Activated T-helper 1 cell treated with anti-CD3 and anti-CD28 coated beads, Interleukin-2, amount 50 U/mL, for 16 hours (primary cell): ENCODE data around the gene ACP4.
"Not testable (repeated sequence)": the region's sequence is repeated elsewhere in the genome, so short reads cannot be mapped to it uniquely, and the experiment has no call there.

Experiments used
- DNase-seq, 2 donors: peaks; one replicate each; pipeline ENCODE4 v3.0.0-alpha.2; 2020; ENCODE audit warnings: low read depth in 1 of 2, low spot score in 1 of 2

Gene ACP4, protein sequence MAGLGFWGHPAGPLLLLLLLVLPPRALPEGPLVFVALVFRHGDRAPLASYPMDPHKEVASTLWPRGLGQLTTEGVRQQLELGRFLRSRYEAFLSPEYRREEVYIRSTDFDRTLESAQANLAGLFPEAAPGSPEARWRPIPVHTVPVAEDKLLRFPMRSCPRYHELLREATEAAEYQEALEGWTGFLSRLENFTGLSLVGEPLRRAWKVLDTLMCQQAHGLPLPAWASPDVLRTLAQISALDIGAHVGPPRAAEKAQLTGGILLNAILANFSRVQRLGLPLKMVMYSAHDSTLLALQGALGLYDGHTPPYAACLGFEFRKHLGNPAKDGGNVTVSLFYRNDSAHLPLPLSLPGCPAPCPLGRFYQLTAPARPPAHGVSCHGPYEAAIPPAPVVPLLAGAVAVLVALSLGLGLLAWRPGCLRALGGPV

GRCh38 chr19:50790396-50790795 is at the start of gene ACP4:
TSS of gene ACP4 (plus strand) at chr19:50790415. CDS start at chr19:50790415, 0 bp downstream.
- no peak for DNase-seq

- no peak for DNase-seq
Observed at GRCh38 chr19:50741179-50741933, 48.9 kb upstream of the ACP4 start.

DNA sequence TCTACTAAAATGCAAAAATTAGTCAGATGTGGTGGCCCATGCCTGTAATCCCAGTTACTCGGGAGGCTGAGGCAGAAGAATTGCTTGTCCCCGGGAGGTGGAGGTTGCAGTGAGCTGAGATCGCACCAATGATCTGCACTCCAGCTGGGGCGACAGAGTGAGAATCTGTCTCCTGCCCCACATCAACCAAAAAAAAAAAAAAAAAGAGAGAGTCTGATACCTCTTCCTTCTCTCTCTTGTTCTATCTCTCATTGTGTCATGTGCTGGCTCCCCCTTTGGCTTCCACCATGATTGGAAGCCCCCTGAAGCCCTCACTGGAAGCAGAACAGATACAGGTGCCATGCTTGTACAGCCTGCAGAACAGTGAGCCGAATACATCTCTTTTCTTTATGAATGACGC is 46.7 kb upstream of the ACP4 start:
- no peak for DNase-seq

- no peak for DNase-seq
Observed at GRCh38 chr19:50745221-50745620, 45.0 kb upstream of the ACP4 start.

DNA sequence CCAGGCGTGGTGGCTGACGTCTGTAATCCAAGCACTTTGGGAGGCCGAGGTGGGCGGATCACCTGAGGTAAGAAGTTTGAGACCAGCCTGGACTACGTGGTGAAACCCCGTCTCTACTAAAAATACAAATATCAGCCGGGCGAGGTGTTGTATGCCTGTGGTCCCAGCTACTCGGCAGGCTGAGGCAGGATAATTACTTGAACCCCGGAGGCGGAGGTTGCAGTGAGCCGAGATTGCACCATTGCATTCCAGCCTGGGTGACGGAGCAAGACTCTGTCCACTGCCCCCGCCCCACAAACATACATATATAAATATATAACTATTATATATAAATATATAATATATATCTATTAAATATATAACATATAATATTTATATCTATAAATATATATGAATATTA is 43.1 kb upstream of the ACP4 start:
- not testable (repeated sequence) for DNase-seq

DNA sequence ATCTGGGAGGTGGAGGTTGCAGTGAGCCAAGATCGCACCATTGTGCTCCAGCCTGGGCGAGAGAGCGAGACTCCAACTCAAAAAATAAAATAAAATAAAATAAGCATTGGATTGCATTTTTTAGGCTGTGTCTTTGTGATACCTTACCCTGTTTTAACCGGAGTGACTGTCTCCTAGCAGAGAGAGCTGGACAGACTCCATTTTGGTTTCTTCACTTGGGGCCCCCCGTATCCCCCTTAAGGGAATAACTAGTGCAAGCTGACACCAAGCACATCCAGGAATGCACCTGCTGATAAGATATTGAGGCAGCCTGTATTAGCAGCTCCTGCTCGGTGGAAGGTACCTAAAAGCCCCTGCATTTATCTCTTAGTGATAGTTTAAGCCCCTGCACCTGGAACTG is 40.7 kb upstream of the ACP4 start:
- DNase-seq = no peak

DNA sequence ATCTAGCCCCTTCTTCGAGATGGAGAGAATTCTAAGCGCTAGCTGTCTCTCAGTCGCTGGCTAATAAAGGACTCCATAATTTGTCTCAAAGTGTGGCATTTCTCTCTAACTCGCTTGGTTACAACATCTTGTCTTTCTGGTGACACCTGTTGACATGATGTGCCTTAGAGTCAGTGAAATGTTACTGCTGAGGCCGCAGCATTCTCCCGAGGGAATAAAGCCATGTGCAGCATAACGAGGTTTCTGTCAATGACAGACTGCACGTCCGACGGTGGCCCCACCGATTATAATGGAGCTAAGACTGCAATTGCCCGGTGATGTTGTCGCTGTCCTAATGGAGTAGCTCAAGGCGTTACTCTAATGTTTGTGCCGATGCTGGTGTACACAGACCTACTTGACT is 40.2 kb upstream of the ACP4 start:
- DNase-seq = no peak

DNA sequence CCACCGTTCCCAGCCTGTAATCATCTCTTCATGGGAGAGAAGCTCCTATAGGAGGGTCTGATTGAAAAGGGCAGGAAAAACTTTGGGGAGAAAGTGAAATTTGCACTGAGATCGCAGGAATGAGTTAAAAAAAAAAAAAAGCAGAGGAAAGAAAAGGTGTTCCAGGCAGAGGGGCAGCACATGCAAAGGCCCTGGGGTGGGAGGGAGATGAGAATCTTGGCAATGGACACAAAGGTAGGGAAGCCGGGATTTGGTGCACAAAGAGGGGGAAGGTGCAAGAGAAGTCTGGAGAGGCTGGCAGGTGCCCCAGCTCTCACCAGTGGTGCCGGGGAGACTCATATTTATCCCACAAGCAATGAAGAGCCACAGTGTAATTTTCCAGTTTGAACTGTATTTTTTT is 36.3 kb upstream of the ACP4 start:
- no peak for DNase-seq

DNA sequence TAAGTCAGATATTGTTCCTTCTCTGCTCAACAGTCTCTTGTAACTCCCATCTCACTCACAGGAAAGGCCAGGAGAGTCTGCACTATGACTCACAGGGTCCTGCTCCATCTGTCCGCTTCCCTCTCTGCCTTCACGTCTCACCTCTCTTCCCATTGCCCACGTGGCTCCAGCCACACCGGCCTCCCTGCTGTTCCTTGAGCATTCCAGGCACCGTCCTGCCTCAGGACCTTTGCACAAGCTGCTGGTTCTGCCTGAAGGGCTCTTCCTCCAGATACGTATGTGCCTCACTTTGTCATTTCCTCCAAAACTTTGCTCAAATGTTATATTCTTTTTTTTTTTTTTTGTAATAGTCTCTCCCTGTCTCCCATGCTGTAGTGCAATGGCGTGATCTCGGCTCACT is 34.0 kb upstream of the ACP4 start:
- DNase-seq = not testable (repeated sequence)

DNA sequence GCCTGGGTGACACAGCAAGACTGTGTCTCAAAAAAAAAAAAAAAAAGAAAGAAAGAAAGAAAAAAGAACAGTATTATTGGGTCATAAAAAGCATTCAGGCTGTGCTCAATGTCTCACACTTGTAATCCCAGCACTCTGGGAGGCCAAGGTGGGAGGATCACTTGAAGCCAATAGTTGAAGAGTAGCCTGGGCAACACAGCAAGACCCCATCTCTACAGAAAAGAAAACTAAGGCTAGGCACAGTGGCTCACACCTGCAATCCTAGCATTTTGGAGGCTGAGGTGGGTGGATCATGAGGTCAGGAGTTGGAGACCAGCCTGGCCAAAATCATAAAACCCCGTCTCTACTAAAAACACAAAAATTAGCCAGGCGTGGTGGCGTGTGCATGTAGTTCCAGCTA is 32.6 kb upstream of the ACP4 start:
- DNase-seq = not testable (repeated sequence)

- DNase-seq = not testable (repeated sequence)
Observed at GRCh38 chr19:50759076-50759475, 31.1 kb upstream of the ACP4 start.

DNA sequence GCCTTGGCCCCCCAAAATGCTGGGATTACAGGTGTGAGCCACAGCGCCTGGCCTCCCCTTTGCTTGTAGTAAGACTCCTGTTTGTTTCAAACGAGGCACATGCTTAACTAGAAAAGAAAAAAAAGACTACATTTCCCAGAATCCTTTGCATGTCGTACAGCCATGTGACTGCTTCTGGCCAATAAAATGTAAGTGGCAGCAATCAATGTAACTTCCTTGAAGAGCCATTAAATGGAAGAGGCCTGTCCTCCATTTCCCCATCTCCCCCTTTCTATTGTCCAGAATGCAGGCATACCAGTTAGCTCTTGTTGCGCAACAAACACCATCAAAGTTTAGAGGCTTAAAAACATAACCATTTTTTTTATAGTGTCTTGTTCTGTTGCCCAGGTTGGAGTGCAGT is 30.3 kb upstream of the ACP4 start:
- DNase-seq = no peak

GRCh38 chr19:50761501-50761900 is 28.7 kb upstream of the ACP4 start:
- not testable (repeated sequence) for DNase-seq

- not testable (repeated sequence) for DNase-seq
Observed at GRCh38 chr19:50763521-50763920, 26.7 kb upstream of the ACP4 start.

- DNase-seq = no peak
Observed at GRCh38 chr19:50764409-50764808, 25.8 kb upstream of the ACP4 start.

GRCh38 chr19:50766746-50767145 is 23.5 kb upstream of the ACP4 start:
- not testable (repeated sequence) for DNase-seq

GRCh38 chr19:50767263-50767662 is 23.0 kb upstream of the ACP4 start:
- DNase-seq = not testable (repeated sequence)

DNA sequence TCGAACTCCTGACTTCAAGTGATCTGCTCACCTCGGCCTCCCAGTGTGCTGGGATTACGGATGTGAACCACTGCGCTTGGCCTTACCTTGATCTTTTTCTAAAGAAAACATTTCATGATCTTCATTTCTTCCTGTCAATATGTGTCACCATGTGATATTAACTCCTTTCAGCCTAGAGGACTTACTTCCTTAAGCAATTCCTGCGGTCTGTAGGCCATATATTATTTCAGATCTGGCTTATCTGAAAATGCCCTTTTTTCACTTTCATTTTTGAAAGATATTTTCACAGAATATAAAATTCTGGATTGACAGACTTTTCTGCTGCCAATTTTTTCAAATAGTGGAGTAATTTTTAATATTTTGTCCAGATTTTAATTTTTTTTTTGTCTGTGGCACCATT is 21.9 kb upstream of the ACP4 start:
- no peak for DNase-seq

DNA sequence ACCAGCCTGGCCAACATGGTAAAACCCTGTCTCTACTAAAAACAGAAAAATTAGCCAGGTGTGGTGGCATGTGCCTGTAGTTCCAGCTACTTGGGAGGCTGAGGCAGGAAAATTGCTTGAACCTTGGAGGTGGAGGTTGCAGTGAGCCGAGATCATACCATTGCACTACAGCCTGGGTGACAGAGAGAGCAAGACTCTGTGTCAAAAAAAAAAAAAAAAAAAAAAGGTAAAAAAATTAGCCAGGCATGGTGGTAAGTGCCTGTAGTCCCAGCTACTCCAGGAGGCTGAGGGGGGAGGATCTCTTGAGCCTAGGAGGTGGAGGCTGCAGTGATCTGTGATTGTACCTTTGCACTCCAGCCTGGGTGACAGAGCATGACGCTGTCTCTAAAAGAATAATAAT is 20.1 kb upstream of the ACP4 start, which contains the start of gene GPR32:
TSS of gene GPR32 (plus strand) at position 301 of the 400 bp plus-strand sequence. CDS start 137 bp downstream, outside the sequence.
- DNase-seq = not testable (repeated sequence)

DNA sequence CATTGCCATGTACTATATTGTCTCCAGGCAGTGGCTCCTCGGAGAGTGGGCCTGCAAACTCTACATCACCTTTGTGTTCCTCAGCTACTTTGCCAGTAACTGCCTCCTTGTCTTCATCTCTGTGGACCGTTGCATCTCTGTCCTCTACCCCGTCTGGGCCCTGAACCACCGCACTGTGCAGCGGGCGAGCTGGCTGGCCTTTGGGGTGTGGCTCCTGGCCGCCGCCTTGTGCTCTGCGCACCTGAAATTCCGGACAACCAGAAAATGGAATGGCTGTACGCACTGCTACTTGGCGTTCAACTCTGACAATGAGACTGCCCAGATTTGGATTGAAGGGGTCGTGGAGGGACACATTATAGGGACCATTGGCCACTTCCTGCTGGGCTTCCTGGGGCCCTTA is 19.3 kb upstream of the ACP4 start:
- no peak for DNase-seq

DNA sequence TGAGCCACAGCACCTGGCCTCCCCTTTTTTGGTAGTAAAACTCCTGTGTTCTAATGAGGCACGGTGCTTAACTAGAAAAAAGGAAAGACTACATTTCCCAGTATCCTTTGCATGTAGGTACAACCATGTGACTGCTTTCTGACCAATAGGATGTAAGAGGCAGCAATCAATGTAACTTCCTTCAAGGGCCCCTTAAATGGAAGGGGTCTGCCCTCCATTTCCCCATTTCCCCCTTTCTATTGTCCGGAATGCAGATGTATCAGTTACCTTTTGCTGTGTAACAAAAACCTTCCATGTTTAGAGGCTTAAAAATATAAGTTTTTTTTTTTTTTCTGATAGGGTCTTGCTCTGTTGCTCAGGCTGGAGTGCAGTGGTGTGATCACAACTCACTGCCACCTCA is 17.7 kb upstream of the ACP4 start:
- DNase-seq = no peak

- not testable (repeated sequence) for DNase-seq
Observed at GRCh38 chr19:50772912-50773311, 17.3 kb upstream of the ACP4 start.
